ENCODE results near the gene EDEM3.
"Not testable (repeated sequence)": the region's sequence is repeated elsewhere in the genome, so short reads cannot be mapped to it uniquely, and the experiment has no call there.

EDEM3 gene

GRCh38 chr1:184739070-184739469 is 15.6 kb downstream of the EDEM3 start:
- no peak for DNase-seq

GRCh38 chr1:184734980-184735379 is 19.7 kb downstream of the EDEM3 start:
- DNase-seq: no peak

GRCh38 chr1:184724843-184725242 is 29.8 kb downstream of the EDEM3 start:
- no peak for DNase-seq

GRCh38 chr1:184716158-184716557 is 38.5 kb downstream of the EDEM3 start:
- no peak for DNase-seq

- no peak for DNase-seq
Observed at GRCh38 chr1:184709418-184709817, 45.2 kb downstream of the EDEM3 start.

DNA sequence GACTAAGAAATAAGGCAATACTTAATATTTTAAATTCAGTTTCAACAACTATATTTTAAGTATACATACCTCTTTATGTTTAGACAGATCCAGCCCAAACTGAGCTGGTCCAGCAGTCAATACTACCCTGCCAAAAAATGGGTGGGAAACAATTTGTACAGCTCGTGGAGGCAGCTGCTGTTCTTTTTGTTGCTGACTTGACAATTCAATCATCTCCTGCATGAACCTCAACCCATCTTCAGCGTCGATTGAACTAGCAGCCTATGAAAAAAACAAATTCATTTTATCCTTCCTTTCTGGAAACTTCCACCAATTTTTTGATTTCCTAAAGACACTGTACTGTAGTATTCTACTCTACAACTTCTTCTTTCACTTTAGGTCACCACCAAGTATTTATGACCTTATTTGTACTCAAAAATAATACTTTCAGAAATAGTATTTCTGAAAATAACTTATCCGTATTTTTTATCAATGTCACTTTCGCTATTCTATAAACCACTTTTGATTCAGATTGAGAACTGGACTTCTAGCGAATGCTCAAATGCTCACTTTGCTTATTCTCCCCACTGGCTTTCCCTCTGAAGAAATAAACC is 46.5 kb downstream of the EDEM3 start:
- no peak for DNase-seq

- DNase-seq: no peak
Observed at GRCh38 chr1:184705271-184705670, 49.4 kb downstream of the EDEM3 start.

DNA sequence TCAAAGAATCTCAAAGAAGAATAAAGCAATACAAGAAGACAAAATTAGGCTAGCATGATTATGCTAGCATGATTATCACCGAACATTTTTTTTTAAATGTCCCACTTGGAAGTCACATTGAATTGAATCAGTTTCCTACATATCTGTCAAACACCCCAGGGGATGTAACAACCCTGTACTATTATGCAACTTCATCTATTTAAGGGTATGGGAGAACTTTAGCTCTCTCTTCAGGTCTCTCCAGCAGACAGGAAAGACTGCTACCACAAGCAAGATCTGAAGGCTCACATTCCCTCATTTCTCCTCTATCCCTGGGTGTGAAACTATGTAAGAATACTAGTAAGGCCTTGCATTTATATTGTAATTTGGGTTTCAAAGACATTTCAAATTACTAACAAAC is 52.8 kb downstream of the EDEM3 start:
- no peak for DNase-seq

DNA sequence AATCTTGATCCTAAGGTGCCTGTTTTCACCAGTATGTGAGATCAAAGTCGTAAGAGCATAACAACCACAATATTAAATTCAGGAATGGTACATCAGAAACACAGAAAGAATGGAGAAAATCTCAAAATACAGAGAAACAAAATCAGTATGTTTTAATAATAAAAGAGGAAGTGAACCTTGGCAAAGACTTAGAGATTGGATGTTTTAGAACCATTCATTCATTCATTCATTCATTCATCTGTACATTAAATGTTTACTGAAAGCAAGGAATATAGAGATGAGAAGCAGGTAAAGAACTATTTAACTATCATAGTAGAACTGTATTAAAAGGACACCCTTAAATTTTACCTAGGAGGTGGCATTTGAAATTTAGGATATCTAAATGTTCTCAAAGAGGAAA is 55.7 kb downstream of the EDEM3 start:
- no peak for DNase-seq

- DNase-seq: no peak
Observed at GRCh38 chr1:184698016-184698415, 56.6 kb downstream of the EDEM3 start.

GRCh38 chr1:184696403-184696802 is 58.3 kb downstream of the EDEM3 start:
- DNase-seq: no peak

DNA sequence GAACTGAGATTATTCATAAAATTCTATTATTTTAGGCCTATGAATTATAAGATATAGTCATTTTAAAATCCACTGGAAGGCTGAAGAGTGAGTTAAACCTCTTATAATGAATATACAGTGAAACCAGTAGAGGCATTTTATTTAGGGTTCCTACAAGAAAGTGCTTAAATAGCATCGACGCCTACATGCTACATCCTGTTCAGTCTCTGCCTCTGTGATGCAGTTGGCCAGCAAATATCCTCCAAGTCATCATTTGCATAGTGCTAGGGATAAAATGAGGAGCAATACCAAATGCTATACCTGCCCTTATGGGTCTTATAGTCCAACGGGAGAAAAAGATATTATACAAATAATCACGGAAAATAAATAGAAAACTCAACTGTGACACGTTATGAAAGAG is 59.6 kb downstream of the EDEM3 start:
- no peak for DNase-seq

DNA sequence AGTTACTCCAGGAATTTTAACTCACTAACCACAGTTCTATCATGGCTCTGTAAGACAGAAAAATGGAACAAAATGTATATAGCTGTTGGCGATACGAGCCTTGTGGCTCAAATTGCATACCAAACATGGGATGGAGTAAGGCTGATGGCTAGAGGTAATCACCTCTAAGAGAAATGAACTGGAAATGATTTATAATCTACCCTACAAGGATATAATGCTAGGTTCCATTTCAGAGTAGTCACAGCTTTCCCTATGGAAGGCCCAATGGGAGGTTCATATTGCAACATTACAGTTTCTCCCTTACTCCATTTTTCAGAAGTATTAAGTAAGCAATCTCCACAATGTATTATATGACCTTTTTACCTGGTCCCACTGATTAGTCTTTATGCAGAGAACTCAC is 61.6 kb downstream of the EDEM3 start:
- DNase-seq: no peak

DNA sequence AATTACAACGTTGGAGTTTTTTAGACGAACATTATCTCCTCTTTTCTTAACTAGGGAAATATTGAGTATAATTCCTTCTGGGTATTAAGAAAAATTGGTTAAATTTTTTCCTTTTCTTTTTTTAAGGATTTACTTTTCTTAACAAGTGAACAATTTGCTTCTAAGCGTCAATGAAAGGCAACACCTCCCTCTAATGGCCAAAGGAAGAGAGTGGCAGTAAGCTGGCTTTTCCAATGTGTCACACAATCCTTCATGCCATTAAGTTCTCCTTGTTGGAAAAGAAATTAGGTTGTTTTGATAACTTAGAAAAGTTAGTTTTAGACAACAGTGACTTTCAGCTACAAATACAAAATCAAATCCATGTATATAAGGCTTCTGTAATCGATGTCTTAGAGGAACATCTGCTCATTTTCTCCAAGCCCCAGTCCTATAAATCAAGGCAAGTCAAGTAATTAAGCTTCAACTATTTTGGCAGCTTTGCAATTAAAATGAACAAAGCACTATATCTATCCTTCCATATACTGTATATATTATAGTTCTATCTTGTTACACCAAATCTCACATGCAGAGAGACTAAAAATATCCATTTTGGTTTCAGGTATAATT is 62.8 kb downstream of the EDEM3 start:
- DNase-seq: no peak

- DNase-seq: no peak
Observed at GRCh38 chr1:184686540-184686939, 68.1 kb downstream of the EDEM3 start.

DNA sequence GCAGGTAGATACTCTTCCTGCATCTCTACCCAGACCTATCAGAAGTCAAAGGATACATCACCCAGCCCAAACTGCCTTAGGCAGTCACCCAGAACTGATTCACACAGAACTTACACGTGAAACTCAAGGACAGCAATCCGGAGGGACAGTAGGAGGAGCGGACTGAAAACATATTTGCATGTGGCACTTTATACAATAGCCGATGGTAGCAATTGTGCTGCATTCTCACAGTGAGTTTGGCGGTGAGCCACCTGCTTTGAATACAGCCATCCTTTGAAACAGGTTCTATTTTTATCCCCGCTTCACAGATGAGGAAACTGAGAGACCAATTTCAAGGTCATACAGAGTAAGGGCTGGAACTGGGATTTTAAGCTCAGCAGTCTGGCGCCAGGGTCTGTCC is 69.5 kb downstream of the EDEM3 start:
- no peak for DNase-seq

GRCh38 chr1:184684285-184685074 is 70.2 kb downstream of the EDEM3 start:
- DNase-seq: peak; percentile 52

DNA sequence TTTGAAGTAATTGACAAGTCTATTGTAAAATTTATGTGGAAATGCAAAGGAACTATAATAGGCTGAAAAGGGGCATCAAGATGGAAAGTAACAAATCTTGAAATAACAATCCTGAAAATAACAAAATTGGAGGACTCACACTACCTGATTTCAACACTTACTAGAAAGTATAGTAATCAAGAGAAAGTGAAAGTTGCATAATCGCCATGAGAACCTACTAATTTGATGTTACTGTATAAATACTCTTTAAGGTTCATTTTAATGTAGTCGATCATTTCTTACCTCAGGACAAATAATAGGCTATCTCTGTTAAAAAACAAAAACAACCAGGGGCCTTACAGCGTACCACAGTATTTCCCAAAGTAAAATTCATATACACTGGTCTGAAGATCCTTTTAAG is 71.7 kb downstream of the EDEM3 start:
- no peak for DNase-seq

DNA sequence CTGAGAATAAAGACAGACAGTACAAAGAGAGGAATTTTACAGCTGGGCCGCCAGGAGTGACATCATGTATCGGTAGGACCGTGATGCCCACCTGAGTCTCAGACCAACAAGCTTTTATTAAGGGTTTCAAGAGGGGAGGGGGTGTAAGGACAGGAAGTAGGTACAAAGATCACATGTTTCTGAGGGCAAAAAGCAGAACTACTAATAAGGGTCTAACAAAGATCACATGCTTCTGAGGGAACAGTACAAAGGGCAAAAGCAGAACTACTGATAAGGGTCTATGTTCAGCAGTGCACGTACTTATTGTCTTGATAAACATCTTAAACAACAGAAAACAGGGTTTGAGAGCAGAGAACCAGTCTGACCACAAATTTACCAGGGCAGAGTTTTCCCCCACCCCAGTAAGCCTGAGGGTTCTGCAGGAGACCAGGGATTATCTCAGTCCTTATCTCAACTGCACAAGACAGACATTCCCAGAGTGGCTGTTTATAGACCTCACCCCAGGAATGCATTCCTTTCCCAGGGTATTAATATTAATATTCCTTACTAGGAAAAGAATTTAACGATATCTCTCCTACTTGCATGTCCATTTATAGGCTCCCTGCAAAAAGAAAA is 73.9 kb downstream of the EDEM3 start:
- not testable (repeated sequence) for DNase-seq

GRCh38 chr1:184679472-184679871 is 75.2 kb downstream of the EDEM3 start:
- not testable (repeated sequence) for DNase-seq

GRCh38 chr1:184677344-184677743 is 77.3 kb downstream of the EDEM3 start:
- no peak for DNase-seq

- no peak for DNase-seq
Observed at GRCh38 chr1:184673305-184673704, 81.4 kb downstream of the EDEM3 start.

- DNase-seq: no peak
Observed at GRCh38 chr1:184672013-184672726, 82.5 kb downstream of the EDEM3 start.

Data from left hindlimb (tissue), 1 donor.